Embryonic facial prominence (tissue), 1 donor: ENCODE results near the gene AUTS2.
"Not testable (repeated sequence)": the region's sequence is repeated elsewhere in the genome, so short reads cannot be mapped to it uniquely, and the experiment has no call there.

Experiments used
- DNase-seq: peaks from one replicate; pipeline ENCODE4 v3.0.0-alpha.2; 2016; ENCODE audit errors: extremely low spot score

Gene AUTS2

GRCh38 chr7:69761290-69761922 is 163.1 kb downstream of the AUTS2 start:
- DNase-seq: no peak

- DNase-seq: no peak
Measured at GRCh38 chr7:69762821-69763352, 164.6 kb downstream of the AUTS2 start.

GRCh38 chr7:69763513-69763912 is 165.2 kb downstream of the AUTS2 start:
- no peak for DNase-seq

- DNase-seq: no peak
Measured at GRCh38 chr7:69764147-69764546, 165.9 kb downstream of the AUTS2 start.

- DNase-seq: no peak
Measured at GRCh38 chr7:69764681-69765080, 166.4 kb downstream of the AUTS2 start.

- no peak for DNase-seq
Measured at GRCh38 chr7:69765879-69766278, 167.6 kb downstream of the AUTS2 start.

GRCh38 chr7:69768986-69769595 is 170.8 kb downstream of the AUTS2 start:
- DNase-seq: no peak

GRCh38 chr7:69769826-69770225 is 171.6 kb downstream of the AUTS2 start:
- DNase-seq: no peak

- DNase-seq: no peak
Measured at GRCh38 chr7:69770613-69771012, 172.3 kb downstream of the AUTS2 start.

GRCh38 chr7:69772718-69773436 is 174.6 kb downstream of the AUTS2 start:
- no peak for DNase-seq

GRCh38 chr7:69773535-69774225 is 175.4 kb downstream of the AUTS2 start:
- no peak for DNase-seq

- DNase-seq: no peak
Measured at GRCh38 chr7:69775231-69775771, 177.0 kb downstream of the AUTS2 start.

GRCh38 chr7:69776611-69777010 is 178.3 kb downstream of the AUTS2 start:
- no peak for DNase-seq

GRCh38 chr7:69778138-69778537 is 179.9 kb downstream of the AUTS2 start:
- DNase-seq: no peak

- no peak for DNase-seq
Measured at GRCh38 chr7:69780379-69780778, 182.1 kb downstream of the AUTS2 start.

GRCh38 chr7:69781412-69781846 is 183.2 kb downstream of the AUTS2 start:
- DNase-seq: no peak

- peak; percentile 31 for DNase-seq
Measured at GRCh38 chr7:69782917-69783684, 184.8 kb downstream of the AUTS2 start.

GRCh38 chr7:69786130-69786529 is 187.9 kb downstream of the AUTS2 start:
- not testable (repeated sequence) for DNase-seq

GRCh38 chr7:69786730-69787395 is 188.6 kb downstream of the AUTS2 start:
- no peak for DNase-seq

- no peak for DNase-seq
Measured at GRCh38 chr7:69787736-69788431, 189.6 kb downstream of the AUTS2 start.
